AG09309 (cell line): Measurements from ENCODE around the gene MYLK.

Experiments used
- DNase-seq: peaks from one replicate; pipeline ENCODE4 v3.0.0-alpha.2; 2010; ENCODE audit warnings: low read depth
- H3K4me3 ChIP-seq: 2 replicates; pipeline ENCODE4 v1.5.1; 2011; ENCODE audit warnings: mild to moderate bottlenecking, low read depth, low read length, moderate library complexity; ENCODE audit not compliant: control insufficient read depth
- CTCF ChIP-seq: IDR thresholded peaks from 2 replicates; pipeline ENCODE4 v1.5.1; 2011; ENCODE audit warnings: mild to moderate bottlenecking, low read depth, low read length, inconsistent platforms; ENCODE audit not compliant: insufficient read depth, control insufficient read depth; ENCODE audit errors: missing control alignments

Gene MYLK

GRCh38 chr3:123808812-123809211 lies 75.3 kb downstream of the MYLK start:
- no peak for DNase-seq
- TF ChIP-seq CTCF, result no peak

GRCh38 chr3:123807820-123808219 lies 76.3 kb downstream of the MYLK start:
- H3K4me3 ChIP-seq, result no peak overlapping the region
- TF ChIP-seq CTCF, result no peak
- no peak for DNase-seq

More at GRCh38 chr3:123808812-123809211, 75.3 kb downstream of the MYLK start:
- no peak overlapping the region for H3K4me3 ChIP-seq

- no peak for TF ChIP-seq CTCF
- H3K4me3 ChIP-seq, result no peak overlapping the region
- no peak for DNase-seq
Observed at GRCh38 chr3:123805504-123805903, 78.6 kb downstream of the MYLK start.

- H3K4me3 ChIP-seq, result no peak overlapping the region
- no peak for DNase-seq
- no peak for TF ChIP-seq CTCF
Observed at GRCh38 chr3:123805101-123805500, 79.0 kb downstream of the MYLK start.

GRCh38 chr3:123804676-123805075 lies 79.5 kb downstream of the MYLK start:
- no peak for TF ChIP-seq CTCF
- no peak overlapping the region for H3K4me3 ChIP-seq
- DNase-seq, result no peak

GRCh38 chr3:123803521-123803920 lies 80.6 kb downstream of the MYLK start:
- DNase-seq, result no peak
- no peak for TF ChIP-seq CTCF
- no peak overlapping the region for H3K4me3 ChIP-seq

GRCh38 chr3:123802007-123802625 lies 82.0 kb downstream of the MYLK start:
- H3K4me3 ChIP-seq, result no peak overlapping the region
- TF ChIP-seq CTCF, result no peak
- no peak for DNase-seq
